CD4-positive, CD25-positive, alpha-beta regulatory T cell (primary cell): ENCODE data around the gene KIF26A. TPM values are rescaled to one million over a fixed set of nuclear protein-coding genes. Genes with fewer than 3 reads are reported as not detected.

Source experiments
- polyA plus RNA-seq, 4 donors: library from polyadenylated mRNA; unstranded; fragments of 300-500 nt; fragmentation: Illumina TruSeq; gene quantifications; one replicate each; pipeline ENCODE4 v1.2.3, GENCODE V29; 2021
- total RNA-seq: library from RNA; stranded (reverse); gene quantifications from one replicate; pipeline ENCODE4 v1.2.3, GENCODE V29; 2022

The KIF26A gene
- total and polyA plus RNA-seq, 5 donors from 2014 or later, result 0.07 TPM; not detected in 4

Other genes with a start within 250 kb of the KIF26A start
- 0.37 TPM for gene TDRD9, start 210.1 kb upstream of the KIF26A start, total RNA-seq
- under 1 TPM in 2 of 4 donors, not detected in 2; 0.11 to 0.14 TPM for gene TDRD9, start 210.1 kb upstream of the KIF26A start, polyA plus RNA-seq
- gene RD3L, start 196.1 kb upstream of the KIF26A start, total RNA-seq, result not detected
- gene RD3L, start 196.1 kb upstream of the KIF26A start, polyA plus RNA-seq, result not detected
- gene ASPG, start 52.9 kb upstream of the KIF26A start, total RNA-seq, result not detected
- gene ASPG, start 52.9 kb upstream of the KIF26A start, polyA plus RNA-seq, result not detected